Heart right ventricle (tissue), 16 donors: ENCODE measurements around the gene GUCY2D. TPM values are rescaled to one million over a fixed set of nuclear protein-coding genes. Genes with fewer than 3 reads are reported as not detected.
"Not testable (repeated sequence)": the region's sequence is repeated elsewhere in the genome, so short reads cannot be mapped to it uniquely, and the experiment has no call there.

Source experiments
- ATAC-seq, 8 donors: fragments of 200-7000 bp; cut with Tn5 transposase; one replicate each; pipeline ENCODE4 v1.9.1; 2020; ENCODE audit warnings: mild to moderate bottlenecking in 8 of 8, moderate library complexity in 8 of 8, moderate number of reproducible peaks in 1 of 8
- DNase-seq, 2 donors: peaks; one replicate each; pipeline ENCODE4 v3.0.0-alpha.2; 2020
- H3K27ac ChIP-seq, 10 donors: fragments of 200-600 bp; sonication (generic) in 2 of 10; one replicate each; pipeline versions ENCODE4 v1.5.0 to v1.8.0; 2020 to 2022; ENCODE audit warnings: mild to moderate bottlenecking in 3 of 10
- H3K27me3 ChIP-seq, 7 donors: fragments of 200-600 bp; one replicate each; pipeline ENCODE4 v1.8.0; 2021 to 2022; ENCODE audit warnings: mild to moderate bottlenecking in 2 of 7
- H3K36me3 ChIP-seq, 9 donors: fragments of 200-600 bp; sonication (generic) in 1 of 9; one replicate each; pipeline versions ENCODE4 v1.5.0 to v1.8.0; 2020 to 2022; ENCODE audit warnings: mild to moderate bottlenecking in 2 of 9
- H3K4me1 ChIP-seq, 9 donors: fragments of 200-600 bp; sonication (generic) in 1 of 9; one replicate each; pipeline versions ENCODE4 v1.5.0 to v1.8.0; 2020 to 2022; ENCODE audit warnings: mild to moderate bottlenecking in 4 of 9
- H3K4me3 ChIP-seq, 10 donors: fragments of 200-600 bp; sonication (generic) in 2 of 10; one replicate each; pipeline versions ENCODE4 v1.5.0 to v1.8.0; 2020 to 2022; ENCODE audit warnings: mild to moderate bottlenecking in 7 of 10, moderate library complexity in 2 of 10
- H3K9me3 ChIP-seq, 11 donors: fragments of 200-600 bp in 10 of 11; sonication (generic) in 2 of 11; one replicate each; pipeline versions ENCODE4 v1.5.0 to v1.8.0; 2013 to 2022; ENCODE audit warnings: mild to moderate bottlenecking in 2 of 11, control low read depth in 1 of 11, moderate library complexity in 1 of 11
- CTCF ChIP-seq, 9 donors: fragments of 200-600 bp; sonication (generic) in 2 of 9; IDR thresholded peaks; one replicate each; pipeline versions ENCODE4 v1.5.0 to v1.8.0; 2021 to 2022; ENCODE audit warnings: antibody characterized with exemption in 9 of 9, mild to moderate bottlenecking in 5 of 9, moderate library complexity in 1 of 9
- WGBS, 2 donors: extraction: QIAGEN DNeasy Blood & Tissue Kit; methylation state at CpG; one replicate each; pipeline ENCODE4 v1.1.7; 2013; ENCODE audit warnings: inconsistent platforms in 1 of 2; 5-methylcytosine and 5-hydroxymethylcytosine counted together
- intact Hi-C, 10 donors: fragments of 100-400 bp; cut with DNase I; formaldehyde crosslinking; loops; one replicate each; pipeline versions ENCODE4 v1.11.1 to v1.14.2; 2022
- polyA plus RNA-seq, 2 donors: library from polyadenylated mRNA; stranded (reverse); fragments of 200-250 nt; gene quantifications; one replicate each; pipeline ENCODE4 v1.2.3, GENCODE V29; 2013
- total RNA-seq, 10 donors: library from RNA; stranded (reverse); fragmentation: NEBNext Ultra II Directional in 3 of 10; extraction: Animal tissue kit (Norgen Biotek cat#: 25700) in 3 of 10; gene quantifications; one replicate each; pipeline versions ENCODE4 v1.2.1 to v1.2.4, GENCODE V29; 2021 to 2023
- donor health status: Arrhythmogenic right ventricular cardiomyopathy.
- donor health status: ischemic (EF 13 %, LVEDD 7.1; RV severe dilation, severe dysfunction).
- donor health status: healthy with polysubstance abuse.
- donor health status: DM: no; HTN: yes; CAD: no.
- donor health status: DM: no; HTN: no; CAD: no.
- donor health status: ischemic (EF 25% LVEDD 6.9; RV normal size, moderate dysfunction).
- donor health status: ischemic (EF 25% LVEDD 5.7; RV mildly dilated, moderate dysfunction).
- donor health status: healthy.
- donor health status: DM: yes; HTN: yes; CAD: no.
- donor health status: Ischemic cardiomyopathy.
- donor health status: ischemic (EF 35%, LVEDD 5.7; RV mildly dilated, moderate dysfunction).
- donor health status: nonischemic (EF 11% LVEDD 7.7; RV severe dilation, severe dysfunction).
- donor health status: DM: yes; HTN: yes; CAD: no.
- donor health status: PGD.
- donor health status: ischemic (EF 29% LVEDD 5.4; RV normal size, mild dysfunction).
- donor health status: nonischemic (EF 23%, LVEDD 6.1; RV moderate dilation, normal function).

Gene GUCY2D
- total and polyA plus RNA-seq, 12 donors = 0.06 to 0.69 (median 0.36) TPM; not detected in 6

GRCh38 chr17:8060274-8060673 is 57.9 kb downstream of the GUCY2D start:
- Histone ChIP-seq H3K9me3 (no peaks in the 10 kb centered on the region), H3K4me3 (no peak overlapping the region), H3K4me1 (peaks cover 0 to 42% (median 7%) of the 10 kb centered on the region in 9 donors), H3K27me3 (peaks cover 7 to 95% (median 79%) of the 10 kb centered on the region in 7 donors), H3K27ac (no peak overlapping the region), H3K36me3 (no peaks in the 10 kb centered on the region)
- ATAC-seq = peak in 6 of 8 donors; percentile 32 to 65 (median 51)
- whole genome bisulfite sequencing, 2 donors = 6 to 7% methylated on average over 10 of the region's 10 CpGs
- TF ChIP-seq CTCF (IDR thresholded peaks at IDR 0.05) = peak; percentile 40 to 85 (median 76)
- intact Hi-C loops = loop anchor here in 2 of 10 donors (5.0 kb wide), 2 partner anchors 52 to 242 kb away; no protein-coding TSS in a partner anchor
- peak in 1 of 2 donors; percentile 66 for DNase-seq

DNA sequence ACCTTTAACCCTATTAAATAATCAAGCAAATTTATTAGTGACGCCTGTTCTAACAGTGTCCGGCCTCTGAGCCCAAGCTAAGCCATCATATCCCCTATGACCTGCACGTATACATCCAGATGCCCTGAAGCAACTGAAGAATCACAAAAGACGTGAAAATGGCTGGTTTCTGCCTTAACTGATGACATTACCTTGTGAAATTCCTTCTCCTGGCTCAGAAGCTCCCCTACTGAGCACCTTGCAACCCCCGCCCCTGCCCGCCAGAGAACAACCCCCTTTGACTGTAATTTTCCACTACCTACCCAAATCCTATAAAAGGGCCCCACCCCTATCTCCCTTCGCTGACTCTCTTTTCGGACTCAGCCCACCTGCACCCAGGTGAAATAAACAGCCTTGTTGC is 59.4 kb downstream of the GUCY2D start:
- H3K27ac ChIP-seq, H3K4me3 ChIP-seq, DNase-seq, H3K9me3 ChIP-seq, ATAC-seq, H3K36me3 ChIP-seq: not testable (repeated sequence)
- 48 to 49% methylated on average over 8 of the region's 8 CpGs for WGBS, 2 donors
- Histone ChIP-seq H3K27me3 (peaks cover 7 to 89% (median 72%) of the 10 kb centered on the region in 7 donors), H3K4me1 (peaks cover 0 to 26% (median 7%) of the 10 kb centered on the region in 9 donors)
- intact Hi-C loops = loop anchor here in 2 of 10 donors (5.0 kb wide), 2 partner anchors 50 to 240 kb away; no protein-coding TSS in a partner anchor

GRCh38 chr17:8062435-8062806 is 60.0 kb downstream of the GUCY2D start:
- peaks cover 7 to 86% (median 70%) of the 10 kb centered on the region in 7 donors for H3K27me3 ChIP-seq
- no peaks in the 10 kb centered on the region for H3K9me3 ChIP-seq
- DNase-seq (no peak), ATAC-seq (peak in 1 of 8 donors; percentile 19)
- peak overlapping the region in 3 of 10 donors; percentile 10 to 30 (median 25) for H3K4me3 ChIP-seq
- intact Hi-C loops = loop anchor here in 2 of 10 donors (5.0 kb wide), 2 partner anchors 50 to 240 kb away; no protein-coding TSS in a partner anchor
- TF ChIP-seq CTCF (IDR thresholded peaks at IDR 0.05) = no peak
- H3K36me3 ChIP-seq = no peaks in the 10 kb centered on the region
- WGBS, 2 donors = 8 to 12% methylated on average over 8 of the region's 8 CpGs
- no peak overlapping the region for H3K27ac ChIP-seq
- peaks cover 0 to 20% (median 7%) of the 10 kb centered on the region in 9 donors for H3K4me1 ChIP-seq

- no peaks in the 10 kb centered on the region for H3K9me3 ChIP-seq
- DNase-seq (no peak), ATAC-seq (no peak)
- WGBS, 2 donors = 6 to 12% methylated on average over 15 of the region's 15 CpGs
- intact Hi-C loops = loop anchor here in 2 of 10 donors (5.0 kb wide), 2 partner anchors 49 to 239 kb away; no protein-coding TSS in a partner anchor
- H3K27me3 ChIP-seq = peaks cover 7 to 81% (median 68%) of the 10 kb centered on the region in 7 donors
- peaks cover 0 to 15% (median 7%) of the 10 kb centered on the region in 9 donors for H3K4me1 ChIP-seq
- TF ChIP-seq CTCF (IDR thresholded peaks at IDR 0.05) = no peak
- peak overlapping the region in 4 of 10 donors; percentile 6 to 30 (median 18) for H3K4me3 ChIP-seq
- no peak overlapping the region for H3K27ac ChIP-seq
- no peaks in the 10 kb centered on the region for H3K36me3 ChIP-seq
Observed at GRCh38 chr17:8062807-8063483, 60.5 kb downstream of the GUCY2D start.
